H1 (cell line): Measurements from ENCODE around the gene FAM13C. TPM values are rescaled to one million over a fixed set of nuclear protein-coding genes. Genes with fewer than 3 reads are reported as not detected.

Source experiments
- CTCF ChIA-PET: fragments of 300-600 bp; sonication (Branson Sonifier 250); formaldehyde crosslinking; loops from one replicate; lab custom pipeline; 2021; ENCODE audit not compliant: partially characterized antibody; lab: Charles Lee
- POLR2A ChIA-PET: fragments of 300-600 bp; sonication (Branson Sonifier 250); formaldehyde crosslinking; loops from one replicate; lab custom pipeline; 2021; ENCODE audit warnings: inconsistent platforms; ENCODE audit not compliant: partially characterized antibody; lab: Charles Lee
- DNase-seq, 2 experiments: peaks; one replicate each; pipeline versions ENCODE4 v3.0.0 to v3.0.0-alpha.2; 2010 to 2022; ENCODE audit warnings: low spot score in 2 of 2, low read depth in 1 of 2, mixed read lengths in 1 of 2
- FAIRE-seq: peaks from 2 replicates; lab custom pipeline; 2011; peaks lifted over from hg19 to GRCh38; lab: Jason Lieb, UNC
- H2AFZ ChIP-seq: 2 replicates; pipeline ENCODE4 v1.8.1; 2012; ENCODE audit warnings: low read length, inconsistent platforms
- H2AK5ac ChIP-seq: 2 replicates; pipeline ENCODE4 v1.6.1; 2013; ENCODE audit warnings: low read depth, low read length
- H2BK120ac ChIP-seq: replicated peaks from 2 replicates; pipeline ENCODE3; 2013; ENCODE audit warnings: low read depth, low read length, inconsistent platforms
- H2BK12ac ChIP-seq: 2 replicates; pipeline ENCODE4 v1.6.1; 2013; ENCODE audit warnings: low read depth, low read length
- H2BK15ac ChIP-seq: 2 replicates; pipeline ENCODE4 v1.6.1; 2013; ENCODE audit warnings: low read length
- H2BK20ac ChIP-seq: 2 replicates; pipeline ENCODE4 v1.6.1; 2013; ENCODE audit warnings: low read length
- H2BK5ac ChIP-seq: 2 replicates; pipeline ENCODE4 v1.6.1; 2013; ENCODE audit warnings: low read depth, low read length
- H3K14ac ChIP-seq: 2 replicates; pipeline ENCODE4 v1.6.1; 2013; ENCODE audit warnings: inconsistent platforms; ENCODE audit not compliant: insufficient read length
- H3K18ac ChIP-seq: 2 replicates; pipeline ENCODE4 v1.6.1; 2013; ENCODE audit warnings: low read length; ENCODE audit errors: extremely low read depth
- H3K23ac ChIP-seq: 2 replicates; pipeline ENCODE4 v1.6.1; 2013; ENCODE audit warnings: inconsistent platforms; ENCODE audit not compliant: insufficient read length
- H3K23me2 ChIP-seq: 2 replicates; pipeline ENCODE4 v1.6.1; 2013; ENCODE audit warnings: low read depth, low read length
- H3K27ac ChIP-seq: 2 replicates; pipeline ENCODE4 v1.6.1; 2011; ENCODE audit warnings: low read depth, low read length, inconsistent platforms
- H3K27me3 ChIP-seq, 4 experiments: replicated peaks in 1 of 4; 1 replicate in 1 of 4; 2 replicates in 3 of 4; pipeline versions ENCODE4 v1.6.1 to v1.8.1; 2011 to 2013; ENCODE audit warnings: low read length in 3 of 4, mild to moderate bottlenecking in 3 of 4, inconsistent platforms in 2 of 4, mixed read lengths in 2 of 4, moderate library complexity in 1 of 4; ENCODE audit not compliant: control insufficient read depth in 3 of 4, insufficient read depth in 3 of 4; ENCODE audit errors: extremely low read depth in 1 of 4
- H3K36me3 ChIP-seq, 4 experiments: 2 replicates each; pipeline versions ENCODE4 v1.6.1 to v1.8.1; 2011 to 2013; ENCODE audit warnings: mild to moderate bottlenecking in 4 of 4, low read length in 3 of 4, moderate library complexity in 2 of 4, control low read depth in 1 of 4, inconsistent platforms in 1 of 4; ENCODE audit not compliant: insufficient read depth in 4 of 4, control insufficient read depth in 2 of 4
- H3K4ac ChIP-seq: replicated peaks from 2 replicates; pipeline ENCODE3; 2013; ENCODE audit warnings: low read length, low read depth, mixed read lengths, inconsistent platforms; ENCODE audit not compliant: insufficient read length
- H3K4me1 ChIP-seq, 4 experiments: replicated peaks in 1 of 4; 1 replicate in 1 of 4; 2 replicates in 3 of 4; pipeline versions ENCODE4 v1.6.1 to v1.8.1; 2011 to 2013; ENCODE audit warnings: low read length in 3 of 4, inconsistent platforms in 2 of 4, mixed read lengths in 1 of 4; ENCODE audit not compliant: insufficient read depth in 4 of 4, control insufficient read depth in 3 of 4
- H3K4me2 ChIP-seq, 2 experiments: 2 replicates each; pipeline versions ENCODE4 v1.6.1 to v1.8.1; 2011 to 2013; ENCODE audit warnings: low read depth in 2 of 2, low read length in 2 of 2, control low read depth in 1 of 2, inconsistent platforms in 1 of 2, mild to moderate bottlenecking in 1 of 2; ENCODE audit not compliant: insufficient read depth in 1 of 2
- H3K4me3 ChIP-seq, 4 experiments: fragments of 200-600, 300-600 bp in 1 of 4; sonication (generic), shearing (Covaris generic), sonication (Bioruptor Twin) in 1 of 4; 2 replicates each; pipeline versions ENCODE4 v1.5.1 to v1.8.1; 2011 to 2016; ENCODE audit warnings: low read length in 4 of 4, low read depth in 3 of 4, control low read depth in 2 of 4, inconsistent platforms in 2 of 4, mild to moderate bottlenecking in 2 of 4, mixed read lengths in 1 of 4, moderate library complexity in 1 of 4; ENCODE audit not compliant: insufficient read depth in 2 of 4; ENCODE audit errors: extremely low read depth in 1 of 4
- H3K56ac ChIP-seq: replicated peaks from 2 replicates; pipeline ENCODE3; 2013; ENCODE audit warnings: low read depth, mild to moderate bottlenecking, mixed read lengths, low read length, inconsistent platforms; ENCODE audit not compliant: insufficient read length
- H3K79me1 ChIP-seq: 2 replicates; pipeline ENCODE4 v1.6.1; 2013; ENCODE audit warnings: low read depth, low read length, control low read depth
- H3K79me2 ChIP-seq, 2 experiments: 2 replicates each; pipeline versions ENCODE4 v1.6.1 to v1.8.1; 2012 to 2013; ENCODE audit warnings: low read length in 2 of 2, mild to moderate bottlenecking in 2 of 2, inconsistent platforms in 1 of 2; ENCODE audit not compliant: insufficient read depth in 2 of 2, control insufficient read depth in 1 of 2
- H3K9ac ChIP-seq, 4 experiments: replicated peaks in 1 of 4; 1 replicate in 1 of 4; 2 replicates in 3 of 4; pipeline versions ENCODE4 v1.6.1 to v1.8.1; 2011 to 2013; ENCODE audit warnings: low read depth in 3 of 4, low read length in 3 of 4, control low read depth in 2 of 4, mild to moderate bottlenecking in 2 of 4, moderate library complexity in 2 of 4, inconsistent platforms in 1 of 4; ENCODE audit errors: extremely low read depth in 1 of 4
- H3K9me3 ChIP-seq, 2 experiments: 2 replicates each; pipeline versions ENCODE4 v1.6.1 to v1.8.1; 2012 to 2013; ENCODE audit warnings: mild to moderate bottlenecking in 2 of 2, moderate library complexity in 2 of 2, control low read depth in 1 of 2, inconsistent platforms in 1 of 2, low read depth in 1 of 2, low read length in 1 of 2, mixed read lengths in 1 of 2; ENCODE audit not compliant: insufficient read depth in 2 of 2
- H4K20me1 ChIP-seq, 2 experiments: replicated peaks in 1 of 2; 2 replicates each; pipeline versions ENCODE3 to v1.8.1; 2011 to 2013; ENCODE audit warnings: inconsistent platforms in 2 of 2, low read length in 2 of 2, mild to moderate bottlenecking in 1 of 2; ENCODE audit not compliant: insufficient read depth in 2 of 2, control insufficient read depth in 1 of 2
- H4K5ac ChIP-seq: 2 replicates; pipeline ENCODE4 v1.6.1; 2013; ENCODE audit warnings: low read length, low read depth, mixed read lengths, inconsistent platforms; ENCODE audit not compliant: insufficient read length
- H4K8ac ChIP-seq: 2 replicates; pipeline ENCODE4 v1.8.0; 2013; ENCODE audit warnings: mild to moderate bottlenecking, moderate library complexity, low read length, inconsistent platforms; ENCODE audit not compliant: insufficient read depth; ENCODE audit errors: extremely low read depth
- H4K91ac ChIP-seq: replicated peaks from 2 replicates; pipeline ENCODE3; 2013; ENCODE audit warnings: low read length, mixed read lengths, inconsistent platforms; ENCODE audit not compliant: insufficient read length
- ATF2 ChIP-seq: IDR thresholded peaks from 2 replicates; pipeline ENCODE4 v1.6.1; 2012; ENCODE audit warnings: low read length, inconsistent platforms
- BRCA1 ChIP-seq: IDR thresholded peaks from 2 replicates; pipeline ENCODE4 v1.6.1; 2012; ENCODE audit warnings: low read depth, low read length, improper control_type of control experiment
- E2F6 ChIP-seq: IDR thresholded peaks from 2 replicates; pipeline ENCODE4 v1.6.1; 2012; ENCODE audit warnings: inconsistent platforms
- JUN ChIP-seq: IDR thresholded peaks from 2 replicates; pipeline ENCODE4 v1.6.1; 2011; ENCODE audit warnings: low read depth, mild to moderate bottlenecking, improper control_type of control experiment, low read length
- KDM4A ChIP-seq: IDR thresholded peaks from one replicate; pipeline ENCODE4 v1.7.1; 2012; ENCODE audit warnings: low read depth, mild to moderate bottlenecking, moderate library complexity, low read length, inconsistent platforms; ENCODE audit not compliant: severe bottlenecking
- MAFK ChIP-seq: IDR thresholded peaks from 2 replicates; pipeline ENCODE4 v1.6.1; 2012; ENCODE audit warnings: low read depth, mild to moderate bottlenecking, improper control_type of control experiment, low read length
- MAX ChIP-seq: IDR thresholded peaks from 2 replicates; pipeline ENCODE4 v1.6.1; 2012; ENCODE audit warnings: inconsistent platforms
- SAP30 ChIP-seq: fragments of 300-600 bp; sonication (generic); IDR thresholded peaks from 2 replicates; pipeline ENCODE4 v1.7.1; 2012; ENCODE audit warnings: low read length, moderate library complexity, mild to moderate bottlenecking, inconsistent platforms; ENCODE audit not compliant: insufficient read depth, insufficient replicate concordance
- SIRT6 ChIP-seq: IDR thresholded peaks from one replicate; pipeline ENCODE4 v1.7.1; 2012; ENCODE audit warnings: low read length, inconsistent platforms
- SP1 ChIP-seq: IDR thresholded peaks from 2 replicates; pipeline ENCODE4 v1.6.1; 2011; ENCODE audit warnings: low read depth, low read length
- TAF7 ChIP-seq: optimal IDR thresholded peaks from 2 replicates; pipeline ENCODE3; 2011; ENCODE audit warnings: low read depth, mild to moderate bottlenecking, inconsistent platforms, low read length, moderate library complexity, borderline replicate concordance
- WGBS, 2 experiments: shearing (Covaris generic) in 1 of 2; methylation state at CpG; one replicate each; pipeline versions ENCODE4 v1.1.6 to v1.1.7; 2013 to 2015; ENCODE audit warnings: low lambda C conversion rate in 2 of 2, mixed read lengths in 2 of 2, inconsistent platforms in 1 of 2, low coverage in 1 of 2, missing lambda C conversion rate in 1 of 2; ENCODE audit not compliant: insufficient replicate concordance in 2 of 2, insufficient coverage in 1 of 2, insufficient read length in 1 of 2; ENCODE audit errors: extremely low coverage in 1 of 2, missing lambda C conversion rate in 1 of 2; 5-methylcytosine and 5-hydroxymethylcytosine counted together
- polyA plus RNA-seq, 7 experiments: library from polyadenylated mRNA; depleted of rRNA in 3 of 7; stranded (reverse) in 5 of 7; unstranded in 2 of 7; fragments of >200 nt in 5 of 7; fragments of 200-250 nt in 2 of 7; gene quantifications; 1 replicate in 5 of 7; 2 replicates in 1 of 7; 4 replicates in 1 of 7; pipeline versions ENCODE4 v1.2.1 to v1.2.3, GENCODE V29; 2011 to 2013; ENCODE audit warnings: missing spikeins in 2 of 7, mixed read lengths in 2 of 7
- total RNA-seq: library from RNA; stranded (reverse); fragmentation: NEBNext Ultra II Directional; extraction: Animal tissue kit (Norgen Biotek cat#: 25700); gene quantifications from 2 replicates; pipeline ENCODE4 v1.2.1, GENCODE V29; 2021

Gene FAM13C
- total and polyA plus RNA-seq, 2 of the 8 experiments (the other 6 are each of a cell fraction or from before 2014, with no cell fraction given): 0.56 to 0.62 TPM

- peaks cover 4% of the 10 kb centered on the region; the same call in 1 of the 2 replicates for H3K23me2 ChIP-seq
- H4K91ac ChIP-seq: no peak overlapping the region
- no peak overlapping the region for H3K56ac ChIP-seq
- H3K14ac ChIP-seq: no peak overlapping the region
- no peak overlapping the region for H2BK20ac ChIP-seq
- H3K9me3 ChIP-seq: no peaks in the 10 kb centered on the region
- no peak overlapping the region for H2BK120ac ChIP-seq
- H3K79me2 ChIP-seq: no peaks in the 10 kb centered on the region
- no peak overlapping the region for H4K5ac ChIP-seq
- no peak overlapping the region for H3K23ac ChIP-seq
- no peak overlapping the region for H2BK15ac ChIP-seq
- POLR2A ChIA-PET: no interaction called here
- no peak overlapping the region for H2BK12ac ChIP-seq
- H3K4me1 ChIP-seq: no peaks in the 10 kb centered on the region; a peak in 1 of 7 replicates
- H4K20me1 ChIP-seq: no peaks in the 10 kb centered on the region
- no peaks in the 10 kb centered on the region; a peak in 1 of 8 replicates for H3K36me3 ChIP-seq
- no peak overlapping the region for H2AK5ac ChIP-seq
- peaks cover 0 to 15% (median 3%) of the 10 kb centered on the region in 4 experiments; a peak in 4 of 7 replicates for H3K27me3 ChIP-seq
- H2AFZ ChIP-seq: no peak overlapping the region
- H4K8ac ChIP-seq: no peak overlapping the region
- FAIRE-seq (peak; percentile 63), DNase-seq (peak; percentile 15 to 66)
- no peak overlapping the region for H3K4ac ChIP-seq
- H3K79me1 ChIP-seq: no peaks in the 10 kb centered on the region
- H3K27ac ChIP-seq: no peak overlapping the region
- CTCF ChIA-PET: interaction anchor here (0.9 to 1.3 kb wide), 2 partner anchors 9 to 17 kb away, joined by 4 read pairs; no protein-coding TSS in a partner anchor
- peak overlapping the region; percentile 69 to 93 for H3K4me2 ChIP-seq
- peak overlapping the region; percentile 36 to 65 (median 51); a peak in 7 of 8 replicates for H3K4me3 ChIP-seq
- H3K18ac ChIP-seq: no peak overlapping the region
- 2% methylated on average over 11 of the region's 11 CpGs; no CpG with 5 or more reads in 1 of the 2 experiments for WGBS, 2 experiments
- H2BK5ac ChIP-seq: no peak overlapping the region
- H3K9ac ChIP-seq: no peak overlapping the region; a peak in 1 of 7 replicates
- TF ChIP-seq SAP30: no peak
- no peak for TF ChIP-seq KDM4A
- TF ChIP-seq ATF2: no peak
- TF ChIP-seq E2F6: no peak
- no peak for TF ChIP-seq MAX
- no peak for TF ChIP-seq JUN
- TF ChIP-seq SP1: no peak
- no peak for TF ChIP-seq MAFK
- no peak for TF ChIP-seq TAF7
- no peak for TF ChIP-seq SIRT6
- TF ChIP-seq BRCA1: no peak
Measured at GRCh38 chr10:59362959-59363381, 621 bp upstream of the FAM13C start.
